ENCODE data around the gene RHBDD3.

The RHBDD3 gene

GRCh38 chr22:29269230-29269604 is 1.4 kb upstream of the RHBDD3 start:
- no peak for DNase-seq (ENCODE audit: low read depth)

DNA sequence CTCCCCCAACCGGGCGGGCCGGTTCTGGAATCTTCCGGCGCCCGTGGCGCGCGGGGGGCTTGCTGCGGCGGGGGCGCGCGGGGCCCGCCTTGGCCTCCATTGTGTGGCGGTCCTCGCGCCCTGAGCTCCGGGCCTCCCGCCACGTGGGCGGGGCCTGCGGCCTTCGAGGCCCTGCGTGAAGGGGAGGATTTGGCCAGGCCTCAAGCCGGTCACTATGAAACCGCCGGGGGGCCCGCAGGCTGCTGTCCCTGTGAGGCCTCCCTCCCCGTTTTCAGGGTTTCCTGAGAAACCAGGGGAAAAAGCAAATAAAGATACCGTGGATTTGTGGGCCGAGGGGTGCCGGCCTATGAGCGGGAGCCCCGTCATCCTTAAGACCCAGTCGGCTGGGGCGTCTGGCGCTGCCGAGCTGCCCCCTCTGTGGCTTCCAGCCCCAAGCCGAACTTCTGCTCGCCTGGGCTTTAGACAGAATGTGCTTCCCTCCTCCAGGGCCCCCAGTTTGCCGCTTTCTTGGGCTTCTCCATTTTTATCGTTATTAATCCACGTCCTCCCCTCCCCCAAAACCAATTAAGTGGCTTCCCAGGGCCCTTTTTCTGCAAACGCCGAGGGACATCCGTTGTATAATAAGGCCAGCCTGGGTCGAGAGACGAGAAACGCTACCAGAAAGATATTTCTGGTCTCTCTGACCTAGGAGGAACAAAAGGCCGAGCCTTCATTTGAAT is 889 bp upstream of the RHBDD3 start:
- peak; percentile 21 for DNase-seq (ENCODE audit: low read depth)

DNA sequence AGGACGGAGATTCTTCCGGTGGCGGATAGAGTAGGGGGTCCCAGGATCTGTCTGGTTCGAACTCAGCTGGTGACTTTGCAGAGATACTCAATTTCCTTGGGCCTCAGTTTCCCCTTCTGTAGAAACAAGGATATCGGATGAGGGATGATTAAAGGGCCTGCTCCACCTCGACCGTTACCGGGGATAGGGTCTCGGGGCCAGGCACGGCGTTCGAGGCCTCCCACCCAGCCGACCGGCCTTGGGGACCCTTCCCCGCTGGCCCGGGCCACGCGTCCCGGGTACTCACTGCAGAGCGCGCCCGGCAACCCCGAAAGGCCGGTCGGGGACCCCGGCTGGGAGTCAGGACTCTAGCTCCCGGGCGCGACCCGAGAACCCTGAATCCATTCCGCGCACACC is 321 bp downstream of the RHBDD3 start:
- DNase-seq (ENCODE audit: low read depth), result no peak

- no peak for DNase-seq (ENCODE audit: low read depth)
These were observed 968 bp downstream of the RHBDD3 start for GRCh38 chr22:29266564-29267461.

GRCh38 chr22:29265929-29266328 is 1.9 kb downstream of the RHBDD3 start:
- no peak for DNase-seq (ENCODE audit: low read depth)

GRCh38 chr22:29265305-29265704 is 2.5 kb downstream of the RHBDD3 start:
- no peak for DNase-seq (ENCODE audit: low read depth)

DNA sequence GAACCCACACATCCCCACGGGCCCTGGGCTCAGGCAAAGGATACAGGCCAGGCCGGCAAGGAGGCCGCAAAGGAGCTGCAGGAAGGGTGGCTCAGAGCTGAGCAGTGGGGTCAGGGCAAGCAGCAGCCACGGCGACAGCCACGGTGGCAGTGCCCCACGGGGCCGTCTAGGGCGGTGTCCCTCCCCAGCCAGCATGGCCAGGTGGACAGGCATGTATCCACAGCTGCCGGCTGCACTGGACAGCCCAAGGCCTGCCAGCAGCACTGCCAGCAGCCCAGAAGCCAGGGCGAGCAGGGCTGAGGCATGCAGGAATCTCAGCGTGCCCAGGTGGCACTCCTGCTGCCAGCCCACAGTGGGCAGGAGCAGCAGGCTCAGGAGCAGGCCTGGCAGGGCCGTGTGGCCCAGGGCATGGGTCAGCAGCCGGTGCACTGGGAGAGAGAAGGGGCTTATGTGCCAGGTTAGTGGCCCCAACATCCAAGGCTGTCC is 3.9 kb downstream of the RHBDD3 start:
- no peak for DNase-seq (ENCODE audit: low read depth)

- no peak for DNase-seq (ENCODE audit: low read depth)
These were observed 7.0 kb downstream of the RHBDD3 start for GRCh38 chr22:29260601-29261315.

DNA sequence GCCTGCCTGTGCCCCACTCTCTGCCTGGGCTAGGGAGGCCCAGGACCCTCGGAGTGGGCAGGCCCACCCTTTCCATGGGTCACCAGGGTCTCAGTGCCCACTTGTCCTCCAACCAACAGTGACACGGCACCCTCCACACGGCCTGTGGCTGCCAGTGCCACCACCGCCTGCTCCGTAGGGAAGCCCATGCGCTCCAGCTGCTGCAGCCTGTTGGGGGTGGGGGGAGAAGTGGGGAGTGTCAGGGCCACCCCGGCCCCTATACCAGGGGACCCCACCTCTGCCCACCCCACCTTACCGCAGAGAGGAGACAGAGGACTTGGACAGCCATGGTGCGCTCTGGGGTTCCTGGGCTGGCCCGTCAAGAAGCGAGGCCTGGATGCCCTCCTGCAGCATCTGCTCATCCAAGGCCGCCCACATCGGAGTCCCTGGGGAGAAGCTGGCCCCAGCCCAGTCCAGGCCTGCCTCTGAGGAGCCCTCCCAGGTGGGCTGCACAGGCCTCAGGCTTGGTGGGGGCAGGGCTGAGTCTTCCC is 7.7 kb downstream of the RHBDD3 start:
- no peak for DNase-seq (ENCODE audit: low read depth)

- no peak for DNase-seq (ENCODE audit: low read depth)
These were observed 8.4 kb downstream of the RHBDD3 start for GRCh38 chr22:29259253-29259899.

- no peak for DNase-seq (ENCODE audit: low read depth)
These were observed 9.2 kb downstream of the RHBDD3 start for GRCh38 chr22:29258407-29259252.

DNA sequence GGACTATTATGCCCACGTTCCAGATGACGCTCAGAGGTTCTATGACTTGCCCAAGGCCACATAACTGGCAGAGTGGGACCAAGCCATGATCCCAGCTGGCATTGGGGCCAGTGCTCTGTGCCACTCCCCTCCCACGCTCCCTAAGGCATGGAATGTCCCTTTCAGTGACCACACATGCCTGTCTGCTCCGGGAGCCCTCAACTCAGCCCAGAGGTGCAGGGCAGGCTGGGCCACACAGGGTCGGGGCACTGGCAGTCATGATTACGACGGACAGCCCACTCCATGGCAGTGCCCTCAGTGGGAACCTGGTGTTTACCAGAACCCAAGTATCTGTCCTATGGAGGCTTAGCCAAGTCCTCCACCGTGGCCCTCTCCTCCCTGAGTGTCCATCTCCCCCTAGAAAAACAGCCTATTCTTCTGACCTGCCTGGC is 10.0 kb downstream of the RHBDD3 start:
- DNase-seq (ENCODE audit: low read depth), result no peak

GRCh38 chr22:29256606-29257325 is 11.0 kb downstream of the RHBDD3 start:
- no peak for DNase-seq (ENCODE audit: low read depth)

- no peak for DNase-seq (ENCODE audit: low read depth)
These were observed 12.6 kb downstream of the RHBDD3 start for GRCh38 chr22:29255064-29255621.

GRCh38 chr22:29254286-29254660 is 13.5 kb downstream of the RHBDD3 start:
- no peak for DNase-seq (ENCODE audit: low read depth)

GRCh38 chr22:29253561-29254285 is 14.1 kb downstream of the RHBDD3 start:
- no peak for DNase-seq (ENCODE audit: low read depth)

GRCh38 chr22:29251981-29252911 is 15.5 kb downstream of the RHBDD3 start:
- no peak for DNase-seq (ENCODE audit: low read depth)

DNA sequence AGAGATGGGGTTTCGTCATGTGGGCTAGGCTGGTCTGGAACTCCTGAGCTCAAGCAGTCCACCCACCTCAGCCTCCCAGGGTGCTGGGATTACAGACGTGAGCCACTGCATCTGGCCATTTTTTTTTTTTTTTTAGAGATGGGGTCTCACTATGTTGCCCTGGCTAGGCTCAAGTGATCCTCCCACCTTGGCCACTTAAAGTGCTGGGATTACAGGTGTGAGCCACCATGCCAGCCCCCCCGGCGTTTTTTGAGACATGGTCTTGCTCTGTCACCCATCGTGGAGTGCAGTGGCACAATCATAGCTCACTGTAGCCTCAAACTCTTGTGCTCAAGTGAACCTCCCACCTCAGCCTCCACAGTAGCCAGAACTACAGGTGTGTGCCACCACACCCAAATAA is 16.5 kb downstream of the RHBDD3 start:
- DNase-seq (ENCODE audit: low read depth), result no peak

All from stimulated activated CD8-positive, alpha-beta memory T cell treated with anti-CD3 and anti-CD28 coated beads, Interleukin-12 subunit alpha, Interleukin-12 subunit beta, amount 100 ng/mL, for 4 hours (primary cell).